GM18858 (cell line): ENCODE data around the gene MEMO1.
"Not testable (repeated sequence)": the region's sequence is repeated elsewhere in the genome, so short reads cannot be mapped to it uniquely, and the experiment has no call there.

Source experiments
- ATAC-seq: cut with Tn5 transposase; IDR thresholded peaks from one replicate; pipeline ENCODE4 v1.9.1; 2021; ENCODE audit not compliant: unreplicated experiment

MEMO1 gene

GRCh38 chr2:31998731-31999383, 12.0 kb downstream of the MEMO1 start:
- ATAC-seq, result no peak

GRCh38 chr2:31997653-31998052, 13.2 kb downstream of the MEMO1 start:
- ATAC-seq, result no peak

- no peak for ATAC-seq
These were observed 14.1 kb downstream of the MEMO1 start for GRCh38 chr2:31996571-31997150.

- ATAC-seq, result no peak
These were observed 17.9 kb downstream of the MEMO1 start for GRCh38 chr2:31992934-31993333.

GRCh38 chr2:31992025-31992579, 18.7 kb downstream of the MEMO1 start:
- ATAC-seq, result no peak

GRCh38 chr2:31989946-31990345, 20.9 kb downstream of the MEMO1 start:
- no peak for ATAC-seq

GRCh38 chr2:31987454-31988220, 23.2 kb downstream of the MEMO1 start:
- ATAC-seq, result no peak

GRCh38 chr2:31986906-31987305, 23.9 kb downstream of the MEMO1 start:
- no peak for ATAC-seq

GRCh38 chr2:31983762-31984467, 26.9 kb downstream of the MEMO1 start:
- ATAC-seq, result no peak

GRCh38 chr2:31980674-31981356, 30.0 kb downstream of the MEMO1 start:
- peak; percentile 97 for ATAC-seq

GRCh38 chr2:31979956-31980355, 30.9 kb downstream of the MEMO1 start:
- ATAC-seq, result no peak

GRCh38 chr2:31979018-31979417, 31.8 kb downstream of the MEMO1 start:
- ATAC-seq, result no peak

- no peak for ATAC-seq
These were observed 32.4 kb downstream of the MEMO1 start for GRCh38 chr2:31978436-31978835.

- no peak for ATAC-seq
These were observed 37.1 kb downstream of the MEMO1 start for GRCh38 chr2:31973665-31974064.

GRCh38 chr2:31972059-31972458, 38.7 kb downstream of the MEMO1 start:
- no peak for ATAC-seq

GRCh38 chr2:31969178-31969577, 41.6 kb downstream of the MEMO1 start:
- no peak for ATAC-seq

- ATAC-seq, result no peak
These were observed 43.0 kb downstream of the MEMO1 start for GRCh38 chr2:31967790-31968189.

- ATAC-seq, result not testable (repeated sequence)
These were observed 44.4 kb downstream of the MEMO1 start for GRCh38 chr2:31966402-31966801.

GRCh38 chr2:31965094-31965493, 45.7 kb downstream of the MEMO1 start:
- no peak for ATAC-seq

GRCh38 chr2:31962757-31963361, 47.9 kb downstream of the MEMO1 start:
- ATAC-seq, result no peak
